Activated naive CD8-positive, alpha-beta T cell treated with anti-CD3 and anti-CD28 coated beads, Interleukin-2, amount 50 U/mL, for 24 hours (primary cell): ENCODE data around the gene CERS6.

Experiments
- ATAC-seq: fragments of 150-1000 bp; cut with Tn5 transposase; one replicate; pipeline ENCODE4 v1.10.0; 2021
- DNase-seq: peaks from one replicate; pipeline ENCODE4 v3.0.0; 2021
- H3K27ac Mint-ChIP-seq: one replicate; pipeline ENCODE4 v1.8.0; 2021; ENCODE audit warnings: mild to moderate bottlenecking, mixed read lengths
- H3K27me3 Mint-ChIP-seq: one replicate; pipeline ENCODE4 v1.8.0; 2021; ENCODE audit warnings: mixed read lengths
- H3K36me3 Mint-ChIP-seq: one replicate; pipeline ENCODE4 v1.8.0; 2021; ENCODE audit warnings: low read depth, mixed read lengths
- H3K4me1 Mint-ChIP-seq: one replicate; pipeline ENCODE4 v1.8.0; 2021; ENCODE audit warnings: mixed read lengths
- H3K4me3 Mint-ChIP-seq: one replicate; pipeline ENCODE4 v1.8.0; 2021; ENCODE audit warnings: mild to moderate bottlenecking, moderate library complexity, mixed read lengths
- H3K9me3 Mint-ChIP-seq: one replicate; pipeline ENCODE4 v1.8.0; 2021; ENCODE audit warnings: mixed read lengths

Gene CERS6

DNA sequence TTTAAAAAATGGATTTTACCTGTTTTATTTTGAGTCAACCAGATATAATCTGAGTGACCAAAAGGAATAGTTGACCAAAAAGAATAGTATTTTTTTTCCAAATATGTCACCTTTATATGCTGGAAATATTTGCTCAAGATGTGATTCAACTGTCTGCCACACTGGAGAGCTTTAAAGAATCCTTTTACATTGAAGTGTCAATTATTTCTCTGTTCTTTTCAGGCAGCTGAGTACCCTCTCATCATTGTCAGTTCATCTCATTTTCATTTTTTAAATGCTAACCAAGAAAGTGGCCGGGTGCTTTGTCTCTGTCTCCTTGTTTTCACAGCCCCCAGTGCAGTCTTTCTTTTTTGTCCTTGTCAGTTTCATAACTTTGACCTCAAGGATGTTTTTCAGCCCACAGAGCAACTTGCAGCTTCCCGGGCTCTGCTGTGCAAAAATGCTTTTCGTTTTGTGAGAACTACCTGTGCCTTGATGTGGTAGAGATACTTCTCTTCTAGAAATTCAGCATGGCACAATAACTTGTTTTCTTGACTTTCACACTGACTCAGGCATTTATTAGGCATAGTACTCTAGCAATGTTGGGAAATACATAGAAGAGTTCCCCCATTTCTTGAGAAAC, 23.4 kb upstream of the CERS6 start:
- peak overlapping the region; percentile 75 for H3K27ac Mint-ChIP-seq
- H3K4me3 Mint-ChIP-seq = peak overlapping the region; percentile 49
- ATAC-seq (peak; percentile 69), DNase-seq (no peak)
- no peaks in the 10 kb centered on the region for H3K36me3 Mint-ChIP-seq
- peaks cover 50% of the 10 kb centered on the region for H3K4me1 Mint-ChIP-seq
- no peaks in the 10 kb centered on the region for H3K9me3 Mint-ChIP-seq
- no peaks in the 10 kb centered on the region for H3K27me3 Mint-ChIP-seq

DNA sequence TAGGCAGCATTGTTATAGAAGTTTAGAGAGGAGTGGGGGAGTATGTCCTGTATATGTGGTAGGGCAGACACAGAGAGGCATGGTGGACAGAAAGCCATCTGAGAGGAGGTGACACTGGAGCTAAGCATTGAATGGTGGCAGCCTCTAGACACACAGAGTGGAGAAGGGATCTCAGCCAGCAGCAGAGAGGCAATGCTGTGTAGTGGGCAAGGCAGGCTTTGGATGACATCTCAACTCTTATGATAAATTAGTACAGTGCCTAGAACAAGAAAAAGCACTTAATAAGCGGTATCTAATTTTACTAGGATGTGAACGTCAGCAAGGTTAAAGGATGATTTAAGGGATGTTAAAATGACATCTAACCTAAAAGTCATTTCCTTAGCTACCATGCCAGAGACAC, 22.5 kb upstream of the CERS6 start:
- Mint-ChIP-seq H3K4me3 (no peak overlapping the region), H3K27ac (no peak overlapping the region), H3K36me3 (no peaks in the 10 kb centered on the region), H3K9me3 (no peaks in the 10 kb centered on the region), H3K4me1 (peaks cover 50% of the 10 kb centered on the region), H3K27me3 (no peaks in the 10 kb centered on the region)
- DNase-seq (no peak), ATAC-seq (no peak)

DNA sequence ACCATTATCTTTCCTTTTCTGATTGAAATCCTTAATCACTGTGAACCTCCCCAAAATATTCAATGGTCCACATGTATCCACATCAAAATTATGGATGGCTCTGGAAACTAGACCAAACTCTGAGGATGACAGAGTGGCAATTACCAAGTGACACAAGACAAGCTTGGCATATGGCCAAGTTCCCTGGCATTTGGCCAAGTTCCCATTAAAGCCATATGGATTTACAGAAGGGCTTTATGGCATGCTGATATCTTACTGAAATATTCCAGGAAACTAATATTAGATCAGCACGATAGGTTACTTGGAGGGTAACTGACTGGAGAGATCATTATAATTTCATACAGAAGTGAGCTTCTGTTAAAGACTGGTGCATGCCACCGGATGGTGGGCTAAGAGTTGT, 21.9 kb upstream of the CERS6 start:
- Mint-ChIP-seq H3K27ac (no peak overlapping the region), H3K4me1 (peaks cover 52% of the 10 kb centered on the region)
- no peak for DNase-seq

DNA sequence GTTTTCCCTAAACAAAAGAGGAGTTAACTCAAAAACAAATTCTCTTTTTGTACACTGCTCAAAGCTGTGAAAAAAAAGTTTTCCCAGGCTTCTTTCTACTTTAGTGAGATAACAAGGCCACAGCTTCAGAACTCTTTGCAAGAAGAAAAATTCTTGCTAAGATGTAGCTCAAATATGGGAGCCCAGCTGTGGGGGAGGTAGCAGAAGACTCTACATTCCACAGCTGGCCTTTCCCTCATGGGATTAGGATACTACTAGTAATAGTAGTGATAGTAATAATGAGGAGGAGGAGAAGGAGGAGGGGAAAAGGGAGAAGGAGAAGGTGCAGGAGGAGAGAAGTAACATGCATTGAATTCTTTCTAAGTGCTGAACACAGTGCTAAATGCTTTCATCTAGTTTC, 19.2 kb upstream of the CERS6 start:
- no peak for DNase-seq
- ATAC-seq = no peak
- Mint-ChIP-seq H3K36me3 (no peaks in the 10 kb centered on the region), H3K4me1 (peaks cover 46% of the 10 kb centered on the region), H3K27ac (no peak overlapping the region), H3K4me3 (no peak overlapping the region), H3K27me3 (no peaks in the 10 kb centered on the region), H3K9me3 (no peaks in the 10 kb centered on the region)

More for the DNA sequence above, 21.9 kb upstream of the CERS6 start:
- no peak overlapping the region for H3K4me3 Mint-ChIP-seq
- ATAC-seq = no peak
- no peaks in the 10 kb centered on the region for H3K36me3 Mint-ChIP-seq
- H3K9me3 Mint-ChIP-seq = no peaks in the 10 kb centered on the region
- H3K27me3 Mint-ChIP-seq = no peaks in the 10 kb centered on the region

- Mint-ChIP-seq H3K4me3 (no peak overlapping the region), H3K36me3 (no peaks in the 10 kb centered on the region), H3K9me3 (no peaks in the 10 kb centered on the region), H3K4me1 (peaks cover 30% of the 10 kb centered on the region), H3K27me3 (no peaks in the 10 kb centered on the region), H3K27ac (no peak overlapping the region)
- ATAC-seq (no peak), DNase-seq (no peak)
Measured at GRCh38 chr2:168438553-168438952, 17.5 kb upstream of the CERS6 start.

GRCh38 chr2:168439536-168439935, 16.5 kb upstream of the CERS6 start:
- H3K36me3 Mint-ChIP-seq = no peaks in the 10 kb centered on the region
- no peak overlapping the region for H3K4me3 Mint-ChIP-seq
- no peak overlapping the region for H3K27ac Mint-ChIP-seq
- H3K9me3 Mint-ChIP-seq = peaks cover 4% of the 10 kb centered on the region
- no peaks in the 10 kb centered on the region for H3K27me3 Mint-ChIP-seq
- DNase-seq (no peak), ATAC-seq (no peak)
- peaks cover 22% of the 10 kb centered on the region for H3K4me1 Mint-ChIP-seq

DNA sequence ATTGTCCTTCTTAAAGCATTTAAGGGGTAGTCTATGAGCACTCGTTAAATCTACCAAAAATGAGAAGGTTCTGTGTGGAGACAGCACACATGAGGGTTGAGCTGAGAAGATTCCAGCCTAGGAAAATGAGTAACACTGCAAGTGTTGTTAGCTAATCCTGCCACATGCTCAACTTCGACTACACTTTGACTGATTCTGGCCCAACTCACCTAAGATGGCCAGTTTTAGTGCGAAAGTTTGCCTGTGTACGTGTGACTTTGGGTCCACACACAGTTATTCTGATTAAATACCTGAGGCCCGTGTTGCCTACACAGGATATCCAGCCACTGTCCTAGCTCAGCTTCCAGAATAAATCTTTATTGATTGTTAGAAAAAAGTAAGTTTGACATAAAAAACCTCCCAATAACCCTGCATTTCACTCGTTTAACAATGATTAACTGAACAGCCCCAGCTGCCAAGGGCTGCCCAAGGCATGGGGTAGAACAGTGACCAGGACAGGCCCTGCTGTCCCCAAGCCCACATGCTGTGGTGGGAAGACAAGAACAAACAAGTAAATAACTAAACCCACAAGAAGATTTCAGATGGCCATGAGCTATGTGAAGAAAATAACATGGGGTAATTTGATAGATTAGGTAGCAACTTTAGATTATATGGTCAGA, 14.7 kb upstream of the CERS6 start:
- Mint-ChIP-seq H3K4me3 (no peak overlapping the region), H3K27me3 (no peaks in the 10 kb centered on the region), H3K4me1 (peaks cover 13% of the 10 kb centered on the region), H3K9me3 (peaks cover 12% of the 10 kb centered on the region), H3K36me3 (peaks cover 1% of the 10 kb centered on the region), H3K27ac (no peak overlapping the region)
- no peak for DNase-seq
- ATAC-seq = no peak

DNA sequence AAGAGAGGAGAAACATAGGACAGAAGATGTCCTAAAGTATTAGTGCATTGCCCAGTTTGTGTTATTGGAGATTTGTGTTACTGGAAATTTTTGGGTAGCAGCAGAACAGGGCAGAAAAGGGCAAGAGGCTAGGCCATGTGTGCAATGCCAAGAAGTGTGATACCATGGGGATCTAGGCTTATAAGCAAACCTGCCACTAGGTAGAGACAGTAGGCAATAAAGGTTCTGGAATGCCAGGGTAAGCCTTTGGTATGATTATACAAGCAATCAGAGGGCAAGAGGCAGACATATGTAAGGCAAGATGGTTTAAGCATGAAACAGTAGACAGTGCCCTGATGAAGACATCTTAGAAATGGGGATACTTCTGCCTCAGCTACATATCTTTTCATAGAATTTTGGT, 12.3 kb upstream of the CERS6 start:
- Mint-ChIP-seq H3K9me3 (peaks cover 12% of the 10 kb centered on the region), H3K4me1 (peaks cover 13% of the 10 kb centered on the region), H3K36me3 (peaks cover 1% of the 10 kb centered on the region), H3K27me3 (no peaks in the 10 kb centered on the region), H3K4me3 (no peak overlapping the region), H3K27ac (no peak overlapping the region)
- DNase-seq (no peak), ATAC-seq (no peak)

- no peak overlapping the region for H3K27ac Mint-ChIP-seq
- H3K9me3 Mint-ChIP-seq = peaks cover 12% of the 10 kb centered on the region
- peaks cover 1% of the 10 kb centered on the region for H3K36me3 Mint-ChIP-seq
- H3K27me3 Mint-ChIP-seq = no peaks in the 10 kb centered on the region
- DNase-seq (no peak), ATAC-seq (no peak)
- peaks cover 18% of the 10 kb centered on the region for H3K4me1 Mint-ChIP-seq
- H3K4me3 Mint-ChIP-seq = no peak overlapping the region
Measured at GRCh38 chr2:168445960-168446359, 10.1 kb upstream of the CERS6 start.

DNA sequence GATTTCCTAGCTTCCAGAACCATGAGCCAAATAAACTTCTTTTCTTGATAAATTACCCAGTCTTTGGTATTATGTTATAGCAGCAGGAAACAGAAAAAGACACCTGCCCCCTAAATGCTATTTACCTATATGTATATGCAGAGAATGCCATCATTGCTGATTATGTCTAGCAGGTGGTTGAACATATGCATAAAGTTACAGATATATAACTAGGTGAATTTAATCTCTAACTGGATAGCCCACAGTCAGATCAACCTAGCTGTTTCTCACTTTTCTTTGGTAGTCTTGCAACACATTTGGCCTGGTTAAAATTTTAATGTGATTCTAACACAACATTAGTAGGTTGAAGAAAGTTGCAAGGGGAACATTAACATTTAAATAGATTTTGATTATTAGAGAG, 7.1 kb upstream of the CERS6 start:
- Mint-ChIP-seq H3K4me3 (no peak overlapping the region), H3K27ac (no peak overlapping the region), H3K27me3 (no peaks in the 10 kb centered on the region), H3K4me1 (peaks cover 21% of the 10 kb centered on the region), H3K9me3 (peaks cover 12% of the 10 kb centered on the region), H3K36me3 (peaks cover 1% of the 10 kb centered on the region)
- ATAC-seq = no peak
- no peak for DNase-seq

DNA sequence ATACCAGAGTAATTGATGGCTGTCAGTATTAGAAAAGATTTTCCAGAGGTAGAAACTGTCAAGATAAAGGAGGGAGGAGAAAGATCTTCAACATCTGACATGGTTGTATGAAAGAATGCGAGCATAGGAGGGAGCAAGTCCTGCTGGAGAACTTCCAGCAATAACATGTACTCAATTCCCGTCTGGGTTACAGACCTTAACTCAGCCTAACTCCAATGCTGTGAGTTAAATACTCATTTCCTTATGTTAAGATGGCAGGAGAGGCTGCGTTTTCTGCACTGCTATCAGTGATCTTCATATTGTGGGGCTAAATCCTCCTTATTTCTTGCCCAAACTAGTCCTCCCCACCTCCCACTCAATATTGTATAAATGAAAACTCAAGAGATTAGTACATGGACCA, 6.7 kb upstream of the CERS6 start:
- ATAC-seq = no peak
- Mint-ChIP-seq H3K9me3 (peaks cover 9% of the 10 kb centered on the region), H3K27ac (no peak overlapping the region), H3K4me1 (peaks cover 20% of the 10 kb centered on the region), H3K36me3 (peaks cover 1% of the 10 kb centered on the region), H3K27me3 (no peaks in the 10 kb centered on the region), H3K4me3 (no peak overlapping the region)
- no peak for DNase-seq

DNA sequence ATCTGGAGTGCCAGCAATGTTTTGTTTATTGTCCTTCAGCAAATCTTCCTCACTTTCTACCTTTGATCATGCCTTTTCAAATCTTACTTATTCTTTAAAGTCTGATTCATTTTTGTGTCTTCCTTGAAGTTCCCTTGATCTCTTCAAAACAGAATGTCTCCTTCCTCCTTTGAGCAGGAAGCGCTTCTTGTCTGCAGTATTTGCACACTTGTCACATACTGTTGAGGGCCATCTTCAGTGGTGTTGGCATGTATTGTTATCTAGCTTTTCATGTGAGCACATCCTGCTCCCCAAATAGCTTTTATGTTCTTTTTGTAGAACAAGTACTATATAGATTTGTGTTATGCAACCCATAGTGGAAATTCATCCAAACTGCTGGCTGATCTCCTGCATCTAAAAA, 5.9 kb upstream of the CERS6 start:
- DNase-seq = no peak
- Mint-ChIP-seq H3K27me3 (no peaks in the 10 kb centered on the region), H3K36me3 (peaks cover 1% of the 10 kb centered on the region), H3K4me3 (no peak overlapping the region), H3K27ac (no peak overlapping the region), H3K4me1 (peaks cover 20% of the 10 kb centered on the region), H3K9me3 (peaks cover 3% of the 10 kb centered on the region)
- no peak for ATAC-seq

GRCh38 chr2:168450732-168451131, 5.3 kb upstream of the CERS6 start:
- ATAC-seq = no peak
- DNase-seq = no peak
- Mint-ChIP-seq H3K27me3 (no peaks in the 10 kb centered on the region), H3K27ac (no peak overlapping the region), H3K4me1 (peaks cover 20% of the 10 kb centered on the region), H3K9me3 (no peaks in the 10 kb centered on the region), H3K36me3 (no peaks in the 10 kb centered on the region), H3K4me3 (no peak overlapping the region)

GRCh38 chr2:168452781-168453180, 3.3 kb upstream of the CERS6 start:
- Mint-ChIP-seq H3K27ac (no peak overlapping the region), H3K36me3 (no peaks in the 10 kb centered on the region), H3K4me3 (no peak overlapping the region), H3K27me3 (no peaks in the 10 kb centered on the region), H3K4me1 (peaks cover 25% of the 10 kb centered on the region), H3K9me3 (no peaks in the 10 kb centered on the region)
- ATAC-seq (no peak), DNase-seq (no peak)

GRCh38 chr2:168453404-168453803, 2.7 kb upstream of the CERS6 start:
- H3K4me1 Mint-ChIP-seq = peaks cover 31% of the 10 kb centered on the region
- no peak overlapping the region for H3K4me3 Mint-ChIP-seq
- no peaks in the 10 kb centered on the region for H3K9me3 Mint-ChIP-seq
- no peaks in the 10 kb centered on the region for H3K27me3 Mint-ChIP-seq
- DNase-seq = no peak
- no peak for ATAC-seq
- H3K27ac Mint-ChIP-seq = no peak overlapping the region
- H3K36me3 Mint-ChIP-seq = no peaks in the 10 kb centered on the region
